SK-N-SH (cell line): ENCODE measurements around the gene TDP1.

ENCODE experiments used
- CHD2 ChIP-seq: fragments of 150-350 bp; IDR thresholded peaks from 2 replicates; pipeline ENCODE4 v1.6.1; 2018; ENCODE audit warnings: low read length; ENCODE audit not compliant: partially characterized antibody
- CTCF ChIP-seq: fragments of 200-600 bp; sonication (generic); IDR thresholded peaks from 2 replicates; pipeline ENCODE4 v1.6.1; 2017; ENCODE audit warnings: antibody characterized with exemption, mild to moderate bottlenecking, moderate library complexity
- EP300 ChIP-seq, 2 experiments: IDR thresholded peaks; 2 replicates each; pipeline versions ENCODE4 v1.4.0 to v1.6.1; 2012; ENCODE audit warnings: borderline replicate concordance in 1 of 2, low read depth in 1 of 2, low read length in 1 of 2
- MXI1 ChIP-seq: IDR thresholded peaks from 2 replicates; pipeline ENCODE4 v1.6.1; 2012; ENCODE audit warnings: mild to moderate bottlenecking, low read depth, low read length, improper control_type of control experiment
- POLR2AphosphoS5 ChIP-seq: IDR thresholded peaks from 2 replicates; pipeline ENCODE4 v1.6.1; 2012; ENCODE audit warnings: low read depth, low read length
- RAD21 ChIP-seq: IDR thresholded peaks from 2 replicates; pipeline ENCODE4 v1.6.1; 2012; ENCODE audit warnings: mild to moderate bottlenecking, low read length
- RCOR1 ChIP-seq: fragments of 150-350 bp; IDR thresholded peaks from 2 replicates; pipeline ENCODE4 v1.6.1; 2017; ENCODE audit warnings: antibody characterized with exemption, low read length
- SMC3 ChIP-seq: IDR thresholded peaks from 2 replicates; pipeline ENCODE4 v1.6.1; 2012; ENCODE audit warnings: low read depth, low read length, improper control_type of control experiment
- TAF1 ChIP-seq: IDR thresholded peaks from 2 replicates; pipeline ENCODE4 v1.6.1; 2012; ENCODE audit warnings: low read depth, mild to moderate bottlenecking, low read length, moderate library complexity, borderline replicate concordance
- TEAD4 ChIP-seq: IDR thresholded peaks from 2 replicates; pipeline ENCODE4 v1.4.0; 2012; ENCODE audit warnings: mild to moderate bottlenecking, borderline replicate concordance; ENCODE audit not compliant: insufficient read depth

DNA sequence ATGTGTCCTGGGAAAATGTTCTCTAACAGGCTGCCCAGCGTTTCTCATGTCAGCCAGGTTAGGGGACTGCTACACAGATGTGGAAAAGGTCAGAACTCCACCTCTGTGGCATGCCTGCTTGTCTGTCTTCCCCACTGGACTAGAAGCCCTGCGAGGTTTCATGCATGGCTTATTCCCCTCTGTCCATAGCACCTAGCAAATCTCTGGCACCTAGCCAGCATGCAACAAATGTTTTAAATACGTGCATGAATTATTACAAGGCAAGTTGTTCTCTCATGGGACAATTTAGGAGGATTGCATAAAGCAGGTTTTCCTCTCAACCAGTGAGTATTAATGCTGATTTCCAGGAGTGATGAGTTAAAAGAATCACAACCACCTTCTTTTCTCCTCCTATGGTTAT is 84.7 kb downstream of the TDP1 start:
- TF ChIP-seq CTCF (no peak), EP300 (IDR thresholded peaks at IDR 0.05; ENCODE audit: borderline replicate concordance in 1 of 2, low read depth in 1 of 2, low read length in 1 of 2) (no peak), POLR2AphosphoS5 (no peak), RCOR1 (no peak), SMC3 (no peak), RAD21 (no peak), TEAD4 (no peak), MXI1 (no peak), TAF1 (no peak), CHD2 (no peak)
